Measurements from ENCODE around the gene TNIP1.

Gene TNIP1

GRCh38 chr5:151083081-151083676 lies 2.3 kb upstream of the TNIP1 start:
- DNase-seq (ENCODE audit: low read depth, low spot score) = no peak

- DNase-seq (ENCODE audit: low read depth, low spot score) = no peak
These were observed 1.6 kb upstream of the TNIP1 start for GRCh38 chr5:151082282-151082902.

- DNase-seq (ENCODE audit: low read depth, low spot score) = no peak
These were observed 822 bp upstream of the TNIP1 start for GRCh38 chr5:151081431-151082281.

GRCh38 chr5:151079838-151080612 lies 809 bp downstream of the TNIP1 start:
- no peak for DNase-seq (ENCODE audit: low read depth, low spot score)

GRCh38 chr5:151078490-151079262 lies 2.2 kb downstream of the TNIP1 start:
- DNase-seq (ENCODE audit: low read depth, low spot score) = no peak

GRCh38 chr5:151077967-151078366 lies 2.9 kb downstream of the TNIP1 start:
- no peak for DNase-seq (ENCODE audit: low read depth, low spot score)

GRCh38 chr5:151077419-151077818 lies 3.4 kb downstream of the TNIP1 start:
- no peak for DNase-seq (ENCODE audit: low read depth, low spot score)

- DNase-seq (ENCODE audit: low read depth, low spot score) = no peak
These were observed 4.2 kb downstream of the TNIP1 start for GRCh38 chr5:151076616-151077015.

GRCh38 chr5:151075698-151076331 lies 5.0 kb downstream of the TNIP1 start:
- DNase-seq (ENCODE audit: low read depth, low spot score) = no peak

- DNase-seq (ENCODE audit: low read depth, low spot score) = no peak
These were observed 6.3 kb downstream of the TNIP1 start for GRCh38 chr5:151074557-151074956.

GRCh38 chr5:151073280-151073679 lies 7.6 kb downstream of the TNIP1 start:
- no peak for DNase-seq (ENCODE audit: low read depth, low spot score)

GRCh38 chr5:151072630-151073025 lies 8.2 kb downstream of the TNIP1 start:
- no peak for DNase-seq (ENCODE audit: low read depth, low spot score)

- no peak for DNase-seq (ENCODE audit: low read depth, low spot score)
These were observed 8.8 kb downstream of the TNIP1 start for GRCh38 chr5:151071848-151072629.

GRCh38 chr5:151071021-151071420 lies 9.8 kb downstream of the TNIP1 start:
- DNase-seq (ENCODE audit: low read depth, low spot score) = no peak

- no peak for DNase-seq (ENCODE audit: low read depth, low spot score)
These were observed 10.4 kb downstream of the TNIP1 start for GRCh38 chr5:151070449-151070848.

- no peak for DNase-seq (ENCODE audit: low read depth, low spot score)
These were observed 12.2 kb downstream of the TNIP1 start for GRCh38 chr5:151068433-151069197.

- DNase-seq (ENCODE audit: low read depth, low spot score) = no peak
These were observed 13.0 kb downstream of the TNIP1 start for GRCh38 chr5:151067632-151068432.

GRCh38 chr5:151066920-151067319 lies 13.9 kb downstream of the TNIP1 start:
- DNase-seq (ENCODE audit: low read depth, low spot score) = no peak

Data from activated naive CD8-positive, alpha-beta T cell treated with anti-CD3 and anti-CD28 coated beads, Interleukin-2, amount 50 U/mL, for 16 hours (primary cell).